Naive thymus-derived CD4-positive, alpha-beta T cell (primary cell): Measurements from ENCODE around the gene CDCP2. TPM values are rescaled to one million over a fixed set of nuclear protein-coding genes. Genes with fewer than 3 reads are reported as not detected.

Experiments used
- ATAC-seq: fragments of 150-1000 bp; cut with Tn5 transposase; 2 replicates; pipeline ENCODE4 v1.10.0; 2021; ENCODE audit warnings: mild to moderate bottlenecking, moderate library complexity
- CTCF ChIA-PET: fragments of 350-600 bp; sonication (Branson Sonifier 250); formaldehyde crosslinking; loops from one replicate; lab custom pipeline; 2021; ENCODE audit warnings: antibody characterized with exemption; lab: Charles Lee
- POLR2A ChIA-PET: fragments of 350-600 bp; sonication (Branson Sonifier 250); formaldehyde crosslinking; loops from one replicate; lab custom pipeline; 2021; ENCODE audit warnings: antibody characterized with exemption, inconsistent platforms; lab: Charles Lee
- DNase-seq, 9 donors: peaks; one replicate each; pipeline versions ENCODE4 v3.0.0 to v3.0.0-alpha.2; 2020 to 2022; ENCODE audit warnings: mixed read lengths in 1 of 9
- H3K27ac ChIP-seq: one replicate; pipeline ENCODE4 v1.7.0; 2013; ENCODE audit warnings: mild to moderate bottlenecking, low read depth, low read length, moderate library complexity
- H3K27me3 ChIP-seq, 2 donors: one replicate each; pipeline ENCODE4 v1.7.0; 2013; ENCODE audit warnings: low read length in 2 of 2, mild to moderate bottlenecking in 2 of 2, moderate library complexity in 2 of 2; ENCODE audit not compliant: control insufficient read depth in 2 of 2, insufficient read depth in 2 of 2
- H3K36me3 ChIP-seq, 3 experiments: 1 replicate in 2 of 3; 2 replicates in 1 of 3; pipeline ENCODE4 v1.7.0; 2013; ENCODE audit warnings: low read length in 3 of 3, mild to moderate bottlenecking in 3 of 3, moderate library complexity in 1 of 3; ENCODE audit not compliant: insufficient read depth in 3 of 3, control insufficient read depth in 2 of 3
- H3K4me1 ChIP-seq, 2 donors: one replicate each; pipeline ENCODE4 v1.7.0; 2013; ENCODE audit warnings: low read length in 2 of 2, mild to moderate bottlenecking in 2 of 2, moderate library complexity in 1 of 2; ENCODE audit not compliant: control insufficient read depth in 2 of 2, insufficient read depth in 2 of 2
- H3K4me3 ChIP-seq: 2 replicates; pipeline ENCODE4 v1.7.0; 2013; ENCODE audit warnings: mild to moderate bottlenecking, low read length
- H3K9me3 ChIP-seq, 3 experiments: 1 replicate in 2 of 3; 2 replicates in 1 of 3; pipeline ENCODE4 v1.7.0; 2013; ENCODE audit warnings: low read length in 3 of 3; ENCODE audit not compliant: control insufficient read depth in 2 of 3
- H3K27ac Mint-ChIP-seq, 9 donors: one replicate each; pipeline ENCODE4 v1.8.0; 2020 to 2022; ENCODE audit warnings: mixed read lengths in 9 of 9, mild to moderate bottlenecking in 8 of 9, moderate library complexity in 5 of 9, inconsistent platforms in 2 of 9
- H3K27me3 Mint-ChIP-seq, 5 donors: one replicate each; pipeline ENCODE4 v1.8.0; 2021 to 2022; ENCODE audit warnings: mixed read lengths in 5 of 5, mild to moderate bottlenecking in 1 of 5
- H3K36me3 Mint-ChIP-seq, 5 donors: one replicate each; pipeline ENCODE4 v1.8.0; 2020 to 2022; ENCODE audit warnings: mixed read lengths in 5 of 5, mild to moderate bottlenecking in 3 of 5, inconsistent platforms in 1 of 5
- H3K4me1 Mint-ChIP-seq, 7 donors: one replicate each; pipeline ENCODE4 v1.8.0; 2020 to 2022; ENCODE audit warnings: mixed read lengths in 7 of 7, mild to moderate bottlenecking in 3 of 7, inconsistent platforms in 1 of 7
- H3K4me3 Mint-ChIP-seq, 10 donors: one replicate each; pipeline ENCODE4 v1.8.0; 2020 to 2022; ENCODE audit warnings: mild to moderate bottlenecking in 10 of 10, mixed read lengths in 10 of 10, moderate library complexity in 6 of 10, inconsistent platforms in 2 of 10
- H3K9me3 Mint-ChIP-seq, 11 donors: one replicate each; pipeline ENCODE4 v1.8.0; 2020 to 2022; ENCODE audit warnings: mixed read lengths in 11 of 11, mild to moderate bottlenecking in 4 of 11, inconsistent platforms in 1 of 11, moderate library complexity in 1 of 11
- intact Hi-C, 2 donors: fragments of 100-400 bp; cut with micrococcal nuclease; formaldehyde crosslinking; loops; one replicate each; pipeline ENCODE4 v1.15.1; 2023
- polyA plus RNA-seq, 2 donors: library from polyadenylated mRNA; unstranded; fragments of 300-500 nt; fragmentation: Illumina TruSeq; gene quantifications; one replicate each; pipeline ENCODE4 v1.2.3, GENCODE V29; 2021
- total RNA-seq, 6 experiments: library from RNA in 5 of 6; stranded (reverse) in 5 of 6; gene quantifications; 1 replicate in 5 of 6; 2 replicates in 1 of 6; pipeline ENCODE4 v1.2.3 and lab custom pipeline; 2021 to 2026

The CDCP2 gene
- total and polyA plus RNA-seq, 7 experiments from 2014 or later = 0.22 to 0.30 TPM; not detected in 5

DNA sequence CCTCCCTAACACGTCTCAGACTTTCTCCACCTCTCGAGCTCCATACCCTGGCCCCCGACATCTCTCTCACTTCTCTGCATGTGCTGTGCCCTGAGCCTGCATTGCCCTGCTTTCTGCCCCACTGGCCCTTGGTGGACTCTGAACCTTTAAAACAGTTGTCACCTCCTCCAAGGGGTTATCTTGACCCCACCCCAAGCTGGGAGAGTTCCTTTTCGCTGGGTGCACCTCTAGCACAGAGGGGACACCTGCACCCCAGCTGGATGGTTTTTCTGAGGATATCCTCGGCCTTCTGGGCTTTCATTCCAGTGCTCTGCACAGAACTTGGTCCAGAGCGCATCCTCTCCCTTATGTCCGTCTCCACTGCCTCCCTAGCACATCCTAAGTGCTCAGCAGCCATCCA, 4.2 kb upstream of the CDCP2 start:
- Mint-ChIP-seq H3K36me3 (no peaks in the 10 kb centered on the region), H3K27ac (no peak overlapping the region), H3K9me3 (peaks cover 0 to 2% (median 0%) of the 10 kb centered on the region in 11 donors), H3K4me1 (peaks cover 0 to 2% (median 0%) of the 10 kb centered on the region in 7 donors), H3K27me3 (no peaks in the 10 kb centered on the region), H3K4me3 (no peak overlapping the region)
- Histone ChIP-seq H3K27me3 (no peaks in the 10 kb centered on the region), H3K36me3 (no peaks in the 10 kb centered on the region), H3K9me3 (no peaks in the 10 kb centered on the region), H3K4me3 (no peak overlapping the region), H3K27ac (no peak overlapping the region), H3K4me1 (no peaks in the 10 kb centered on the region)
- ATAC-seq (no peak), DNase-seq (no peak)
- intact Hi-C loops = no loop called here
- ChIA-PET CTCF (no interaction called here), POLR2A (no interaction called here)

DNA sequence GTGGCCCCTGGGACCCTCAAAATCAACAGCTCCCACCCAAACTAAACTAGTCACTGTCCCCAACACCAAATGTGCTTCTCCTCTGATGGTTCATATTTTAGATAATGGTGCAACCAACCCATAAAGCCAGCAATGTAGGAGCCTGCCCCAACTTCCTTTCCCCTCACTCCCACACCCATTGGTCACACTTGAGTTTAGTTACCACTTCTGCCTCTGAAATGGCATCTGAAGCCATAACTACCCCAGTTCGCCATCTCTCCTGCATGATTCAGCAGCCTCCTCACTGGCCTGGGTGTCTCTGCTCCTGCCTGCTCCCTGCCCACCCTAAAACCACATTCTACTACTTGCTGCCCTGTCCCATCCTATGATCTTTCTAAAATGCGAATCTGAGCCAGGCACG, 3.4 kb upstream of the CDCP2 start:
- Mint-ChIP-seq H3K27ac (peak overlapping the region in 1 of 9 donors; percentile 87), H3K9me3 (peaks cover 0 to 3% (median 0%) of the 10 kb centered on the region in 11 donors)
- CTCF ChIA-PET = no interaction called here

DNA sequence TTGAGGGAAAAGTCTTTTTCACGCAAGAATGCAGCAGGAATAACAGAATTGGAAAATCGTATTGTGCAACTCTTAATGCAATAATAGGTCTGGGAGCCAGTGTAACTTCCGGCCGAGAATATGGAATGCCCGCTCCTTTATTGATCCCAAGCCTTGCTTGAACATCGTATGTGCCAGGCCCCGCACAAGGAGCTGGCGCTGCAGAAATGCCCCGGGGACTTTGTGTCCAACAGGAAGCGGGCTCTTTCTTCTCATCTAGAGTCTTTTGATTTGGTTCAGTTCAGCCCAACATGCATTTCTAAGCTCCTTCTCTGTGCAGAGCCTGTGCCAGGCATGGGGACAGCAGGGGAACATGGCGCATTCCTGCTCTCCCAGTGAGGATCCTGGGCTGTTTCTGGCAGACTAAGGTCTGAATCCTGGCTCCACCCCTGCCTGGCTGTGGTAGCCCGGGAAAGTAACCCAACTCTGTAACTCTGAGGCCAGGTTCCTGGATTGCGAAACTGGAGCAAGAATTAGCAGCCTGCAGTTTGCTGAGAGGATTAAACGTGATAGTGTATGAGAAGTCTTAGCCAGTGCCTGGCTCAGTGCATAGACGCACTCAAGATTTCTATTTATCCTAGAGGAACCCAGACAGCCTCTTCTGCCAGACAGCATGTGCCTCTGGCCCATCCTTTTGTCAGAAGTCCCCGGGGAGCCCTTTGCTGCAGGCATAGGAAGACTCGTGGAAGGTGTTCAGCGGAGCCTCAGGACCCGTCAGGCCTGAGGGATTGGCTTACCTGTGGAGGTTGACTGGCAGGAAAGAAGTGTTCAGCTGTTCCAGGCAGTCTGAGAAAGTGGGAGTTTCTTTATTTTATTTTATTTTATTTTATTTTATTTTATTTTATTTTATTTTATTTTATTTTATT, 987 bp upstream of the CDCP2 start:
- DNase-seq = no peak
- Mint-ChIP-seq H3K4me1 (peaks cover 0 to 4% (median 0%) of the 10 kb centered on the region in 7 donors), H3K36me3 (no peaks in the 10 kb centered on the region), H3K27me3 (no peaks in the 10 kb centered on the region), H3K4me3 (no peak overlapping the region), H3K9me3 (peaks cover 0 to 3% (median 0%) of the 10 kb centered on the region in 11 donors), H3K27ac (peak overlapping the region in 1 of 9 donors; percentile 45)
- Histone ChIP-seq H3K27ac (no peak overlapping the region), H3K4me1 (no peaks in the 10 kb centered on the region), H3K27me3 (no peaks in the 10 kb centered on the region), H3K9me3 (no peaks in the 10 kb centered on the region), H3K4me3 (no peak overlapping the region), H3K36me3 (no peaks in the 10 kb centered on the region)
- CTCF ChIA-PET = no interaction called here
- no peak for ATAC-seq
- intact Hi-C loops = no loop called here
- POLR2A ChIA-PET = no interaction called here

More for the DNA sequence above, 3.4 kb upstream of the CDCP2 start:
- intact Hi-C loops = no loop called here
- Histone ChIP-seq H3K9me3 (no peaks in the 10 kb centered on the region), H3K27ac (no peak overlapping the region), H3K36me3 (no peaks in the 10 kb centered on the region), H3K27me3 (no peaks in the 10 kb centered on the region), H3K4me3 (no peak overlapping the region), H3K4me1 (no peaks in the 10 kb centered on the region)
- no peak for ATAC-seq
- POLR2A ChIA-PET = no interaction called here
- Mint-ChIP-seq H3K4me1 (peaks cover 0 to 2% (median 0%) of the 10 kb centered on the region in 7 donors), H3K4me3 (no peak overlapping the region), H3K27me3 (no peaks in the 10 kb centered on the region), H3K36me3 (no peaks in the 10 kb centered on the region)
- DNase-seq = no peak

DNA sequence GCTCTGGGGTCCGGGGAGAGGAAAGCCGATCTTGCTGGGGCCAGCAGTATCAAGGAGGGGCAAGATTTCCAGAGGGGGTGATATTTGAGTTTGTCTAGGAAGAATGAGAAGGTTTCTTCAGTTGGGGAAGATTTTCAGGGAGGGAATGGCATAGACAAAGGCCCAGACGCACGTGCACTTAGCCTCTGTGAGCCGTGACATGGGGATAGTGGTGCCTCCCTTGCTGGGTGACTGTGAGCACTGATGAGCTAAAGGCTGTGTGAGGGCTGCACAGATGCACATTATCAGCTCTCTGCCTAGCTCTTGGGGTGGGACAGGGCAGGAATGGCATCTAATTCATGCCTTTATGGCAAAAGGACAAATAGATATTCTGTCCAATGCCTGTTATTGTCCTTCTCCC, 1.8 kb downstream of the CDCP2 start:
- Histone ChIP-seq H3K36me3 (no peaks in the 10 kb centered on the region), H3K9me3 (no peaks in the 10 kb centered on the region), H3K27ac (no peak overlapping the region), H3K4me1 (no peaks in the 10 kb centered on the region), H3K4me3 (no peak overlapping the region), H3K27me3 (no peaks in the 10 kb centered on the region)
- H3K9me3 Mint-ChIP-seq = peaks cover 0 to 2% (median 0%) of the 10 kb centered on the region in 11 donors
- no peaks in the 10 kb centered on the region for H3K36me3 Mint-ChIP-seq
- ChIA-PET CTCF (no interaction called here), POLR2A (no interaction called here)
- no peak overlapping the region for H3K4me3 Mint-ChIP-seq
- peaks cover 0 to 4% (median 0%) of the 10 kb centered on the region in 7 donors for H3K4me1 Mint-ChIP-seq
- no peak for DNase-seq
- H3K27ac Mint-ChIP-seq = no peak overlapping the region
- intact Hi-C loops = no loop called here
- no peaks in the 10 kb centered on the region for H3K27me3 Mint-ChIP-seq
- no peak for ATAC-seq

DNA sequence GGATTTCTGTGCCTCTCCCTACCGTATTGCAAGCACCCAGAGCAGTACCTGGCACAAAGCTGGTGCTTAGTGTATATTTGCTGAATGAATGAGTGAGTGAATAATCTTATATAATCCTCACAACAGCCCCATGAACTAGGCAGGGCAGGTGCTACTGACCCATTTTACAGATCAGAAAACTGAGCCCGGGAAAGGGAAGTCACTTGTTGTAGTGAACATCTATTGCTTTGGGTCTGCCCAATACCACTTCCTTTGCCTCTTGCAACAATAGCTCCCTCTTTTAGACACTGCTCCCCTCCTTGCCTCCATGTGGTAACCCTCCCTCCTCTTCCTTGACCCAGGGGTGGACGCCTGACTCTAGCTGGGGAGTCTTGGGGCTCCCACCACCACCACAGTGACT, 3.1 kb downstream of the CDCP2 start:
- Histone ChIP-seq H3K4me3 (no peak overlapping the region), H3K27me3 (no peaks in the 10 kb centered on the region), H3K9me3 (no peaks in the 10 kb centered on the region), H3K27ac (no peak overlapping the region), H3K36me3 (no peaks in the 10 kb centered on the region), H3K4me1 (no peaks in the 10 kb centered on the region)
- no peaks in the 10 kb centered on the region for H3K27me3 Mint-ChIP-seq
- intact Hi-C loops = no loop called here
- ChIA-PET POLR2A (no interaction called here), CTCF (no interaction called here)
- peaks cover 0 to 4% (median 0%) of the 10 kb centered on the region in 7 donors for H3K4me1 Mint-ChIP-seq
- ATAC-seq = no peak
- H3K4me3 Mint-ChIP-seq = no peak overlapping the region
- no peak overlapping the region for H3K27ac Mint-ChIP-seq
- H3K9me3 Mint-ChIP-seq = peaks cover 0 to 2% (median 0%) of the 10 kb centered on the region in 11 donors
- DNase-seq = no peak
- no peaks in the 10 kb centered on the region for H3K36me3 Mint-ChIP-seq

DNA sequence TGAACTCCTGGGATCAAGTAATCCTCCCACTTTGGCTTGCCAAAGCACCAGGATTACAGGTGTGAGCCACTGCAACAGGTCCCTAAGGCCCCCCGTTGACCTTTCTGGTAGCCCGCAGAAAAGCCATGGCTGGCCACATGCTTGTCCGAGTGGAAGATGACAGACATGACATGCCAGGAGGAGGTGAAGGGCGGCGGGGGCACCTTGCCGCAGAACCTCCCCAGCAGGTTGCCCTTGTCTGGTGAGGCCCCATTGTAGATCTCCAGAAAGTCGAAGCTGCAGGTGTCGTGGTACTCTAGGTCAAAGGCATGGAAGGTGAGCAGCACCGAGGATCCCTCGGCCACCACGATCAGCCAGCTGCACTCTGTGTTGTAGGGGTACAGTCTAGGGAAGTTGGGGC, 8.4 kb downstream of the CDCP2 start:
- no peak for DNase-seq
- no peaks in the 10 kb centered on the region for H3K27me3 ChIP-seq
- CTCF ChIA-PET = no interaction called here

More for the DNA sequence above, 8.4 kb downstream of the CDCP2 start:
- no peak overlapping the region for H3K27ac Mint-ChIP-seq
- H3K27ac ChIP-seq = no peak overlapping the region
- POLR2A ChIA-PET = interaction anchor here (0.6 kb wide), 1 partner anchor 29 kb away, joined by 3 read pairs; no protein-coding TSS in a partner anchor
- no peaks in the 10 kb centered on the region for H3K4me1 ChIP-seq
- no peak overlapping the region for H3K4me3 ChIP-seq
- H3K27me3 Mint-ChIP-seq = no peaks in the 10 kb centered on the region
- no peaks in the 10 kb centered on the region for H3K9me3 ChIP-seq
- no peaks in the 10 kb centered on the region for H3K36me3 ChIP-seq
- H3K4me1 Mint-ChIP-seq = no peaks in the 10 kb centered on the region
- intact Hi-C loops = no loop called here
- no peaks in the 10 kb centered on the region for H3K36me3 Mint-ChIP-seq
- H3K4me3 Mint-ChIP-seq = no peak overlapping the region
- H3K9me3 Mint-ChIP-seq = no peaks in the 10 kb centered on the region
- no peak for ATAC-seq
